GM18519 (cell line): ENCODE measurements around the gene HOXA6.

Experiments
- ATAC-seq: cut with Tn5 transposase; IDR thresholded peaks from one replicate; pipeline ENCODE4 v1.9.1; 2021; ENCODE audit warnings: mild to moderate bottlenecking, moderate library complexity; ENCODE audit not compliant: unreplicated experiment, low FRiP score

The HOXA6 gene

DNA sequence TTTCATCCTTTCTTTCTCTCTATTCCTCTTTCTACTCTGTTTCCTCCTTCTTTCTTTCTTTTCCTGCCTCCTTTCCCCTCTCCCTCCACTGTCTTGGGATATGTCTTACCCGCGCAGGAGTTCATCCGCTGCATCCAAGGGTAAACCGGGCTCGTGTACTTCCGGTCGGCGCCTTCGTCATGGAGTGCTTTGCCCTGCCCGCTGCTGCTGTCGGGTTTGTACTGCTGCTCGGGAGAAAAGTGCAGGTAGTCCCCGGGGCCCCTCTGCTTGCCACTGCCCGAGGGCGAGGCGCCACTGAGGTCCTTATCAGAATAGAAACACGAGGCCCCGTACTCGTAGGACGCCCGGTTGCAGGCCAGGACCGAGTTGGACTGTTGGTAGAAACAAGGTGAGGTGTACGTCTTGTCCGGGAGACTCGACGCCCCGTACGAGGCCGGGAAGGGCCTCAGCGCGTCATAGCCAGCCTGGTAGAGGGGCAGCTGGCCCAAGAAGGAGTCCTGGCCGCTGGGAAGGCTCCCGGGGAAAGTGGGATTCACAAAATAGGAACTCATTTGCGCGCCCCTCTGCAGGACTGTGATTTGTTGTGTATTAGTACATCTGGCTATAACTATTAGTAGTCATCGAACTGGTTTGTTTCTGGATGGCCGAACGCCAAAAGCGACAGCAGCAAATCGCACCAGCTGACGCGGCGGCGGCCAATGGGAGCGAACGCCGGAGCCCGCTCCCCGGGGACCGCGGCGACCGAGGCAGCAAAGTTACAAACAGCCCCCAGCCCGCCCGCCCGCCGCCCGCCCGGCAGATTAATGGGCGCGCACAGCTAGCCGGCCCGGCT, at the start of gene HOXA6:
TSS of gene HOXA6 (minus strand) at position 576 of the 832 bp plus-strand sequence. CDS start at position 551, 25 bp downstream.
- no peak for ATAC-seq

- ATAC-seq, result no peak
Observed at GRCh38 chr7:27196287-27196767, 48.8 kb upstream of the HOXA6 start.

GRCh38 chr7:27194686-27195379, 47.3 kb upstream of the HOXA6 start:
- no peak for ATAC-seq

DNA sequence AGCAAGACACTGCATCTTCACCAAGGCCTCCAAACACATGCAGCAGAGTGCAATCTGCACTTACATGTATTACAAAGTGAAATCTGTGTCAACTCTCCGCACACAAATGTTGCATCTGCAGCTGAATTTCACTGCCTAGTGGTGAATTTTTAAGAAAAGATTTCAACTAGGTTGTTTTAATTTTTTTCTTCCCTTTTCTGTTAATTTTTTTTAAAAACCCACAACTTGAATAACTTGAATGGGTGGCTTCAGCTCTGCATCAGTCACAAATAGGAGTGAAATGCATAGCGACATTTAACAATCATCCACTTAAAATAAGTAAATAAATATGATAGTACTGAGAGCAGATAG, 46.4 kb upstream of the HOXA6 start:
- ATAC-seq, result no peak

- no peak for ATAC-seq
Observed at GRCh38 chr7:27193335-27194001, 45.9 kb upstream of the HOXA6 start.

DNA sequence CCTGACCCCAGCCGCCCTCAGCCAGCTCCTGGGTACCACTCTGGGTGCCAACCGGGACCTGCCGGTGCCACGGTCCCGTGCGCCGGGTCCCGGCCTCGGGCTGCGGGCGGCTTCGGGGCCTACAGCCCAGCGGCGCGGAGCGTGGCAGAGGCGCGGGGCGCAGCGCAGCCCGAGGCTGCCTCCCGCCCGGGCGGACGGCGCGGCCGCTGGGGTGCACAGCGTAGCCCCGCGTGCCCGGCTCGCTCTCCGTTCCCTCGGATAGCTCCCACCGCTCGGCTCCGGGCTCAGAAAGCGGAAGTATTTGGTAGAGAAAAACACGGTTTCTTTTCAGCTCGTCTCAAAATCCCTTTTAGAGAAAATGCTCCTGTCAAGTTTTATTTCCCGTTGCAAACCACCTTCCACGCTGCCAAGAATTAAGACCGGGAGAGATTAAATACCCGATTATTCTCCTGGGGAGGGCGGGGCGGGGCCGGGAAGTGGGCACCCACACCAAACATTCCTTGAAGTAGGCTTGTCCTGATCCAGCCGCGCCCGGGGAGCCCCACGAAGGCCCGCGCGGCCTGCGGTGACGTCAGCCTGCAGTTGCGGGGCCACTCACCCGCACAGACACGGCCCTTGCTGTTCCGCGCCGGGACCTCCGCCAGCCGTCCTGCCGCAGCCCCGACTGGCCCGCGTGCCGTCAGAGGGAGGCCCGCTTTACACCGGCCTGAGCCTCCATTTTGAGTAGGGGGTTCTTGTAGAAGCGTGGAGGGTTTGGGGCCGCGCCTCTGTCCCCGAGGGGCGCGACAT, 45.2 kb upstream of the HOXA6 start:
- ATAC-seq, result no peak

DNA sequence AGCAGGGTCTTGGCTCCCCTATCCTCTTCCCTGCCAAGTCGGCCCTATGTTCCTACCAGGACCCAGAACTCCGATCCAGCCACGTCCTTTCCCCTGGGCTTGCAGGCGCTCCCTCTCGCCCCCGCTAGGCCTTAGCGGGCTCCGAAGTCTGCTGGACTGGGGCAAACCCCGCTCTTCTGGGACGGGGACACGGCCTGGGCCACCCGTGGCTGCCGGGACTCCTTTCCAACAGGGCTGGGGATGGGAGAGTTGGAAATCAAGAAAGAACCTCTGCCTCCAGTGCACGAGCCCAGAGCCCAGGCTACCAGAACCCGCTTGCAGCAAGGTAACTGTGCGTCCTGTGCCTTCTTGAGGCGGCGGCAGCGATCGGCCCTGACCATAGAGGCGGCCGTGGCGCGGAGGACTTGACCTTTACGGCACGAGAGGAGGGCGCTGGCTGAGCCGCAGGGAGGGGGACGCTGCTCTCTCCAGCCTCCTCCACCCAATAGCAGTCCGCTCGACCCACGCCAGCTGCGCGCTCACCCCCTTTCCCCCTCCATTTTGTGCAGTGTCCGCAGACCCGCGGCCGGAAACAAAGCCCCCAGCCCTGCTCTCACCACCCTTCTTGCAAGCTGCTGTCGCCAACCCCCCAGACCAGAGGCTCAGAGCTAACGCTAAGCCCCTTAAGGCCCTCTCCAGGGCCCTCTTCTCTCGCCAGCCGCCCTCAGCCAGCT, 44.4 kb upstream of the HOXA6 start:
- no peak for ATAC-seq

GRCh38 chr7:27191161-27191731, 43.7 kb upstream of the HOXA6 start:
- no peak for ATAC-seq

- no peak for ATAC-seq
Observed at GRCh38 chr7:27189997-27190748, 42.6 kb upstream of the HOXA6 start.

DNA sequence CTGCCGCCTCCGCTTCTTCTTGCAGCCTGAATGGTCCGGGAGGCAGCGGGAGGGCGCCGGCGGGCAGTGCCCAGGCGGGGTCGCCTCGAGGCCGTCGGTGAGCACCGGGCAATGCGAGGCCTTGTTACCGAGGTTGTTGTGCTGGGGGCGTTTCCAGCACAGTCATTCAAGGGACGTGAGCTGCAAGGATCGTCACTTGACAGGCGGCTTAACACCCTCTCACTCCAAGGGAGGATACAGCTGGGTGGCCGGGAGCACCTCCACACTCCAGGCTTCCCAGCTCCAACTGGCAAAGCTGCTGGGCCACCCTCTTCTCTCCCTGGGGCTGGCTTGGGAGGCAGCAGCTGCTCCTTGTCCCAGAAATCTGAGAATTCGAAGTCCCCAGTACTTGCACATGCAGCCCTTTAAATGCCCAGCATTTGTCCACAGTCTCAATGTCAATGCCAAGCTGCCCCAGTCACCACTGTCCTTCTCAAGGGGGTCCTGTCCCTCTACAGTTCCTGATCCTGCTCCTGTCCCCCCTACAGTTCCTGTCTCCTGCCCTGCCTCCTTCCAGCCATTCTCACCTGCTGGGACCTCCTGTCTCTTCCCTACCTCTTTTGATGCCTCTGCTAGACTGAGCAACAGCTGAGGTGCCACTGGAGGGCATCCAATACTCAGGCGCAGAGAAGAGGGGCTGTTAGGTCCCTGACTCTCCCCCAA, 41.9 kb upstream of the HOXA6 start:
- ATAC-seq, result no peak

DNA sequence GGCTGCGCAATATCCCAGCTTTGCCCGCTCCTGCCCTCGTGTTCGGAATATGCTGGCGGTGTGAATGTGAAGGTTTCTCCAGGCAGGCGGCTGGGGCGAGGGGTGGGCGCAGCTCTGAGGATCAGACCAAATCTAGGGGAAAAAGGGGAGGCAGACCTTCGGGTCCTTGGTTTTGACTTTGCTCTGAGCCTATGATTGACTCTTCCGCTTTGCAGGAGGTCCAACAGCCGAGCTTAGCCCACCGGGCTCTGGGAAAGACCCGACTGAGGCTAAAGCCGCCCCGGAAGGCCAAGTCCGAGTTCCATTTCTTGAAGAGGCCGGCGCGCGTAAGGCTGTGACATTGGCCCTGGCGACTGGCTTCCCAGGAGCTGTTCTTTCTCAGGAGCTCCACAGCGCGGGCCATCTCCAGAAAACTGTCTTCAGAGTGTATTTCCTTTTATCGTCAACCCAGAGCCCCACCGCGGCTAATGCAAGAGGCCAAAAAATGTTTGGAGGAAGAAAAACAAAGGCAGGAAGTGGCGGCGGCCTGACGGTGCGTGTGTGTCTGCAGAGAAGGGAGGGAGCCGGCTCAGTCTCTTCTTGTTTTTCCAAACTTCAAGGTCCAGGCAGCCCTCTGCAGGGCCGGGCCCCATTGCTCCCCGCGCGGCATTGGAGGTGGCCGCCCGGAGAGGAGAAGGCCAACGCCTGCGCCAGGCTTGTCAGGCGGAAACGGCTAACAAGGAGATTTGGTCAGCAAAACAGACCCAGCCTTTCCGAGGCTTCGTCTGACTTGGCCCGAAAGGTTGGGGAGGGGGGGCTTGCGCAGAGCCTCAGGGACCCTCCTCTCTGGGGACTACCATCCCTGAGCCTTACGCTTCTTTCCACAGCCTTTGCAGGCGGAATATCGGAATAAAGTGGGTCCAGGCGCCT, 41.1 kb upstream of the HOXA6 start:
- ATAC-seq, result no peak

- ATAC-seq, result no peak
Observed at GRCh38 chr7:27187475-27188385, 40.2 kb upstream of the HOXA6 start.

DNA sequence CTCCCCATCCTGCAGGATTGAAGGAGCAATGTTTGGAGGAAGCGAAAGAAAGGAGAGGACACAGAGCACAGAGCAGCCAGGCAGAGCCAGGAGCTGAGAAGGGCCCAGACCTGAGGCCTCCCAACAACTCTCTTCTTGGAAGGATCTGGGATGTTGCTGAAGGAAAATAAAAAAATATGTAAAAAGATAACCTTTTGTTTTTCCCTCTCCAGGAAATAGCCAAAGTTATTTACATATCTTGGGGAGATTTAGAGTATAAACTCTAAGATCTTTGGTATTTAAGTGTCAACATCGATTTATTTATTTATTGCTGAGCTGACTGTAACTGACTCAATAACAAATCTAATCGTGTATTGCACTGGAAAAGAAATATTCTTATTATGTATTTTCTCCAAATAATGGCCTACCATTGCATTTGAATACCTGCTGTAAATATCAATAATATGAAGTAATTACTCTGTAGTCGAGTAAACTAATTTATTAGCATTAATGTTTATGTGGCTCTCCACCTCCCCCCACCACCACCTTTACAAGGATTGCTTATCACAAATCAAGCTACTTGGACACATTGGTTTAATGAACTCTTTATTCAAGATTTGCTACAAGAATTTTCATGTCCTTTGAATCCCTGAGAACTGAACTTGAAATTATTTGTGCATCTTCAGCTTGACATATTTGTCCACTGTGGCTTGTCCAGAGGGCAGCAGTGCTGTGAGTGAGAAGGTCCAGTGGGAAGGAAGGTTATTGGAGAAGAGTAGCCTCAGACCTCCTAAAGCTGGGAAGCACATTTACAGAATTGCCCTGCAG, 39.3 kb upstream of the HOXA6 start:
- ATAC-seq, result no peak

DNA sequence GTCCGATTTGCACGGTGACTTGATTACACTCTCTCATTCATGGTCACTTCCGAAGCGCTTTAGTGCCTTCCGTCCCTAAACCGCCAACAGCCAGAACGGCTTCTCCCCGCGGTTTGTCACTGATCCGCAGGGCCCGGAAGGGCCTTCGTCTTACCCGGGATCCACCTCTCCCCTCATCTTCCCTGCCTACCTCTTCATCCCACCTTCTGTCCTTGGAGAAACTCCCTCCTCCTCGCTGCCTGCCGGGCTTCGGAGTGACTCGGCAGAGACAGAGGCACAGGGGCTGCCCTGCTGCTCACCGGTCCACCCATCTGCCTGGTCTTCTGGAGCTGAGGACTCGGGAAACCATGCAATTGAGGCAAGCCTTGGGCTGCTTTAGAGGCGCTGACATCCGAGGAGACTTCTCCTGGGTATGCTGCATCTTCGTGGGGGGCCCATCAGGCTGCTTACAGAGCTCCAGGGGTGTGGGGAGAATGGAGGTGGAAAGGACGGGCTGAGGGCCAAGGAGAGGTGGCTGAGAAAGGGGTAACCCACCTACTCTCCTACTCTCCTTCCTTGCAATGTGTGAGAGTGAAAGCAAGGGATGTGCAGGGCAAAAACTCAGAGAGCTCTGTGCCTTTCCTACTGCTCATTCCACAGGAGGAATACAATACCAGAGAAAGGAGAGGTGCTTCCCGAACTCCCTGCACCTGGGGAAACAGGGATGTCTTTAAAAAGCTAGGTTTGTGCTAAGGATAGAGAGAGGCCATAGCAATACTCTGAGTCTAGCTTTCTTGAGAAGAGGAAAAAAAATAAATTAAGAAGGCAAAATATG, 38.5 kb upstream of the HOXA6 start:
- no peak for ATAC-seq
